GM21447 (cell line): ENCODE measurements around the gene MALT1.
A peak's percentile ranks its signal among the peaks of the same experiment; 100 is the strongest.
"Not testable (repeated sequence)": the region's sequence is repeated elsewhere in the genome, so short reads cannot be mapped to it uniquely, and the experiment has no call there.

ENCODE experiments used
- ATAC-seq: cut with Tn5 transposase; IDR thresholded peaks from one replicate; pipeline ENCODE4 v1.9.1; 2021; ENCODE audit not compliant: unreplicated experiment

The MALT1 gene

GRCh38 chr18:58728719-58729118 lies 57.5 kb downstream of the MALT1 start:
- ATAC-seq = no peak

GRCh38 chr18:58730618-58731017 lies 59.4 kb downstream of the MALT1 start:
- ATAC-seq = no peak

- ATAC-seq = no peak
Observed at GRCh38 chr18:58732471-58732870, 61.2 kb downstream of the MALT1 start.

GRCh38 chr18:58733866-58734265 lies 62.6 kb downstream of the MALT1 start:
- ATAC-seq = no peak

- ATAC-seq = no peak
Observed at GRCh38 chr18:58738322-58738721, 67.1 kb downstream of the MALT1 start.

- no peak for ATAC-seq
Observed at GRCh38 chr18:58745914-58746313, 74.6 kb downstream of the MALT1 start.

GRCh38 chr18:58748899-58749595 lies 77.8 kb downstream of the MALT1 start:
- no peak for ATAC-seq

GRCh38 chr18:58753976-58754375 lies 82.7 kb downstream of the MALT1 start:
- ATAC-seq = no peak

GRCh38 chr18:58754544-58755068 lies 83.3 kb downstream of the MALT1 start:
- no peak for ATAC-seq

GRCh38 chr18:58755304-58756010 lies 84.2 kb downstream of the MALT1 start:
- ATAC-seq = no peak

GRCh38 chr18:58756148-58756547 lies 84.9 kb downstream of the MALT1 start:
- no peak for ATAC-seq

- ATAC-seq = no peak
Observed at GRCh38 chr18:58756596-58757240, 85.5 kb downstream of the MALT1 start.

- not testable (repeated sequence) for ATAC-seq
Observed at GRCh38 chr18:58757351-58757750, 86.1 kb downstream of the MALT1 start.

- ATAC-seq = no peak
Observed at GRCh38 chr18:58758046-58758445, 86.8 kb downstream of the MALT1 start.

GRCh38 chr18:58758606-58759005 lies 87.3 kb downstream of the MALT1 start:
- ATAC-seq = no peak

GRCh38 chr18:58761241-58761969 lies 90.1 kb downstream of the MALT1 start:
- peak; percentile 70 for ATAC-seq

GRCh38 chr18:58761970-58762780 lies 90.9 kb downstream of the MALT1 start:
- no peak for ATAC-seq

- ATAC-seq = no peak
Observed at GRCh38 chr18:58762781-58763171, 91.5 kb downstream of the MALT1 start.

GRCh38 chr18:58766164-58766563 lies 94.9 kb downstream of the MALT1 start:
- no peak for ATAC-seq

GRCh38 chr18:58766946-58767345 lies 95.7 kb downstream of the MALT1 start:
- no peak for ATAC-seq
